GM18502 (cell line): ENCODE measurements around the gene FKBP1B.
"Not testable (repeated sequence)": the region's sequence is repeated elsewhere in the genome, so short reads cannot be mapped to it uniquely, and the experiment has no call there.

Experiments used
- ATAC-seq: cut with Tn5 transposase; IDR thresholded peaks from one replicate; pipeline ENCODE4 v1.9.1; 2021; ENCODE audit warnings: mild to moderate bottlenecking; ENCODE audit not compliant: unreplicated experiment, poor library complexity

FKBP1B gene

DNA sequence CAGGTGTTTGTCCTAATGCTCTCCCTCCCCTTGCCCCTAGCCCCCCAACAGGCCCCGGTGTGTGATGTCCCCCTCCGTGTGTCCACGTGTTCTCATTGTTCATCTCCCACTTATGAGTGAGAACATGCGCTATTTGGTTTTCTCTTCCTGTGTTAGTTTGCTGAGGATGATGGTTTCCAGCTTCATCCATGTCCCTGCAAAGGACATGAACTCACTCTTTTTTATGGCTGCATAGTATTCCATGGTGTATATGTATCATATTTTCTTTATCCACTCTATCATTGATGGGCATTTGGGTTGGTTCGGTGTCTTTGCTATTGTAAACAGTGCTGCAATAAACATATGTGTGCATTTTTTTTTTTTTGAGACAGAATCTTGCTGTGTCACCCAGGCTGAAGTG, 43.7 kb downstream of the FKBP1B start:
- ATAC-seq, result not testable (repeated sequence)

DNA sequence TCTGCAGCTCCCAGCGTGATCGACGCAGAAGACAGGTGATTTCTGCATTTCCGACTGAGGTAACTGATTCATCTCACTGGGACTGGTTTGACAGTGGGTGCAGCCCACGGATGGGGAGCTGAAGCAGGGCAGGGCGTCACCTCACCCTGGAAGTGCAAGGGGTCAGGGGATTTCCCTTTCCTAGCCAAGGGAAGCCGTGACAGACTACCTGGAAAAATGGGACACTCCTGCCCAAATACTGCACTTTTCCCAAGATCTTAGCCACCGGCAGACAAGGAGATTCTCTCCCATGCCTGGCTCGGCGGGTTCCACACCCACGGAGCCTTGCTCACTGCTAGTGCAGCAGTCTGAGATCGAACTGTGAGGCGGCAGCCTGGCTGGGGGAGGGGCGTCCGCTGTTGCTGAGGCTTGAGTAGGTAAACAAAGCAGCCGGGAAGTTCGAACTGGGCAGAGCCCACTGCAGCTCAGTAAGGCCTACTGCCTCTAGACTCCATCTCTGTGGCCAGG, 45.7 kb downstream of the FKBP1B start:
- ATAC-seq, result not testable (repeated sequence)

DNA sequence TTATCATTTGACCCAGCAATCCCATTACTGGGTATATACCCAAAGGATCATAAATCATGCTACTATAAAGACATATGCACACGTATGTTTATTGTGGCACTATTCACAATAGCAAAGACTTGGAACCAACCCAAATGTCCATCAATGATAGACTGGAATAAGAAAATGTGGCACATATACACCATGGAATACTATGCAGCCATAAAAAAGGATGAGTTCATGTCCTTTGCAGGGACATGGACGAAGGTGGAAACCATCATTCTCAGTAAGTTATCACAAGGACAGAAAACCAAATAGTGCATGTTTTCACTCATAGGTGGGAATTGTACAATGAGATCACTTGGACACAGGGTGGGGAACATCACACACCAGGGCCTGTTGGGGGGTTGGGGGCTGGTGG, 51.2 kb downstream of the FKBP1B start:
- not testable (repeated sequence) for ATAC-seq

DNA sequence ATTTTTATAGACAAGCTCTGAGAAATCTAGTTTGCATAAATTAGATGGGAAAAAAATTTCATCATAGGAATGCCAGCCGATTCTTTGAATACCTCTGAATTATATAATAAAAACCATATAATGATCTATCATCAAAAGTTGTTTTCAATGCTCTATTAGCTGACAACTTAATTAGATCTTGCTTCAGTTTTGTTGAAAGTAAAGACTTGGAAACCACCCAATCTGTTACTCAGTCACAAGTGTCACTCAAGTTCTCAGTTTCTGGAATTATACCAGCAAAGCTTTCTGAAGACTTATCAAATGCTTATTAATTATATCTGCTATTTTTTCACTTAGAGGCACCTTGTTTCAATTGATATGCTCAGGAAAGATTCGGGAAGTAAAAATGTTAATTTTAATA, 52.5 kb downstream of the FKBP1B start:
- ATAC-seq, result no peak

DNA sequence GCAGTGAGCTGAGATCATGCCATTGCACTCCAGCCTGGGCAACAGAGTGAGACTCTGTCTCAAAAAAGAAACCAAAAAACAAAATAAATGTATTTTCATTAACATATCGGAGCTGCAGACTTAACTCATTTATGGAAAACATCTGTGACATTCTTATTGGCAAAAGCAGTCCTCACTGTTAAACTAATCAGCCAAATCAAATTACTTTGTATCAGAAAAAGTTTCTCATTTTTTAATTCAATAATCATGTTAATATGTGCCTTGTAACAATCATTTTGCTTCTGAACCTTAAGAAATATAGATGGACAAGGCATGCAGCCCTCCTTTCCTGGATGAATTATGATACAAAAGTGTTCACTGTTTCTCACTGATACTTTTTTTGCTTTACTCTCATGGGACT, 53.1 kb downstream of the FKBP1B start:
- no peak for ATAC-seq

DNA sequence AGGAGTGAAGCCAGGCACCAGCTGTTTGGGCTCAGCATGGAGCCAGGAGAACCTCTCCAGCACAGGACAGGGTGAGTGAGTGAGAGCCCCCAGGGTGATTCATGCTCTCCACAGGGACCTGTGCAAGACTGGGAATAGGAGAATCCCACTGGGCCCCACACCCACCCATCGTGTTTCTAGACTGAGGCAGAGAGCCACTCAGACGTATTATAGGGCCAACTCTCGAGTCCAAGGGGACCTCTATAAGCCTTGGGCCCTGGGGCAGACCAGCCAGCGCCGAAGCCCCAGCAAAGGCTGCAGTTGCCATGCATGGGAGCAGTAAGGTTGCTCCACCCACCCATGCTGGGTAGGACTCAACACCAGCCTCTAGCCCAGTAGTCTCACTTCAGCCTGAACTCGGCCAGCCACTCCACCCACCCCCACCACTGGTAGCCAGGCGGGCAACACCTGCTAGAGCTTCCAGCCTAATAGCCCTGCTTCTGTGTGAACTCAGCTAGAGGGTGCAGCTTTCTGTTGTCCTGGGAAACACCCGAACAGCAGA, 54.6 kb downstream of the FKBP1B start:
- no peak for ATAC-seq

DNA sequence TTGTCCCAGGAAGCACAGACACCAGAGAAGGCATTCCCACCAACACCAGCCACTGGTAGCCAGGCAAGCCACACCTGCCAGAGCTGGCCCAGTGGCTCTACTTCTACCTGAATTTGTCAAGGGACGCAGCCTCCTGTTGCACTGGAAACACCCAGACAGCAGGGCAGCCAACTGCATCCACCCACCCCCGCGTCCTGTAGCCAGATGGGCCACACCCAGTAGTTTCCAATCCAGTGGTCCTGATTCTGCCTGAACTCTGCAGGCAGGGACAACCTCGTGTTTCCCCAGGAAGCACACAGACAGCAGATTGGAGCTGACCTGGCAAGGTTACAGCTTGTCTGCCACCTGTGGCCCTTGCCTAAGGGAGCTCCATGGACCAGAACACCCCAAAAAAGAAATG, 55.4 kb downstream of the FKBP1B start:
- ATAC-seq, result no peak

DNA sequence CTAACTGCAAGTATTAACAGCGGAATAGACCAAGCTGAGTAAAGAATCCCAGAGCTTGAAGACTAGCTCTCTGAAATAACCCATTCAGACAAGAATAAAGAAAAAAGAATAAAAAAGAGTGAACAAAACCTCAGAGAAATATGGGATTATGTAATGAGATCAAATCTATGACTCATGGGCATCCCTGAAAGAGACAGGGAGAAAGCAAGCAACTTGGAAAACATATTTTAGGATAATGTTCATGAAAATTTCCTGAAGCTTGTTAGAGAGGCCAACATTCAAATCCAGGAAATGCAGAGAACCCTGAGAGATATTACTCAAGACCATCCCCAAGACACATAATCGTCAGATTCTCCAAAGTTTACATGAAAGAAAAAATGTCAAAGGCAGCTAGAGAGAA, 56.3 kb downstream of the FKBP1B start:
- ATAC-seq, result no peak

DNA sequence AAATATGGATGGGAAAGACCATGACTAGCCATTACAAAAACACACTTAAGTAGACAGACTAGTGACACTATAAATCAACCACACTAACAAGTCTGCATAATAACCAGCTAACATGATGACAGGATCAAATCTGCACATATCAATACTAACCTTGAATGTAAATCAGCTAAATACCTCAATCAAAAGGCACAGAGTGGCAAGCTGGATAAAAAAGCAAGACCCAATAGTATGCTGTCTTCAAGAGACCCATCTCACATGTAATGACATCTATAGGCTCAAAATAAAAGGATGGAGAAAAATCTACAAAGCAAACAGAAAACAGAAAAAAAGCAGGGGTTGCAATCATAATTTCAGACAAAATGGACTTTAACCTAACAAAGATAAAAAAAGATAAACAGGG, 57.2 kb downstream of the FKBP1B start:
- ATAC-seq, result no peak

DNA sequence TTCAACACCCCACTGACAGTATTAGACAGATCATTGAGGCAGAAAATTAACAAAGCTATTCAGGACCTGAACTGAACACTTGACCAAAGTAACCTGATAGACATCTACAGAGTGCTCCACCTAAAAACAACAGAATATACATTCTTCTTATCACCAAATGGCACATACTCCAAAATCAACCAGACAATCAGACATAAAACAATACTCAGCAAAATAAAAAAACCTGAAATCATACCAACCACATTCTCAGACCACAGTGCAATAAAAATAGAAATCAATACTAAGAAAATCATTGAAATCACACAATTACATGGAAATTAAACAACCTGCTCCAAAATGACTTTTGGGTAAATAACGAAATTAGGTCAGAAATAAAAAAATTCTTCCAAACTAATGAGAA, 57.8 kb downstream of the FKBP1B start:
- no peak for ATAC-seq

DNA sequence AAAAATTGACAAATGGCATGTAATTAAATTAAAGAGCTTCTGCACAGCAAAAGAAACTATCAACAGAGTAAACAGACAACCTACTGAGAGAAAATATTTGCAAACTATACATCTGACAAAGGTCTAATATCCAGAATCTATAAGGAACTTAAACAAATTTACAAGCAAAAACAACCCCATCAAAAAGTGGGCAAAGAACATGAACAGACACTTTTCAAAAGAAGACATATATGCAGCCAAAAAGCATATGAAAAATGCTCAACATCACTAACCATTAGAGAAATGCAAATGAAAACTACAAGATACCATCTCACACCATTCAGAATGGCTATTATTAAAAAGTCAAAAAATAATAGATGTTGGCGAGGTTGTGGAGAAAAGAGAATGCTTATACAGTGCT, 59.9 kb downstream of the FKBP1B start:
- ATAC-seq, result not testable (repeated sequence)

DNA sequence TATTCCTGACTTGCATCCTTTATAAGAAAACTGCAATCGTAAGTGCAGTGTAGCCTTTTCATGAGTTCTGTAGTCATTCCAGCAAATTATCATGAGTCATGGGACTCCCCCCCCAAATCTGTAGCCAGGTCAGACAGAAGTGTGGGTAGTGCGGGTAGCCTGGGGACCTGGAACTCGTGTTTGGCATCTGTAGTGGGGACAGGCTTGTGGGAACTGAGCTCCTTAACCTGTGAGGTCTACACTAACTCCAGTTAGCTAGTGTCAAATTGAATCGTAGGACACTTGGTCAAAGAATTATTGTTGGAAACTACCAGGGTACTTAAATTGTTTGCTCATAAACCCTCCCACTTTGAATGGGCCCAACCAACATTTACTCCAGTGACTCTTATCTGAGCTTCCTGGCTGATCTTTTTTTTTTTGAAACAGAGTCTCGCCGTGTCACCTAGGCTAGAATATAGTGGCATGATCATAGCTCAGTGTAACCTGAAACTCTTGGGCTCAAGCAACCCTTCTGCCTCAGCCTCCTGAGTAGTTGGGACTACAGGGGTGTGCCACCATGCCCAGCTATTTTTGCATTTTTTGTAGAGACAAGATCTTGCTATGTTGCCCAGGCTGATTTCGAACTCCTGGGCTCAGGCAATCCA, 61.2 kb downstream of the FKBP1B start:
- no peak for ATAC-seq

DNA sequence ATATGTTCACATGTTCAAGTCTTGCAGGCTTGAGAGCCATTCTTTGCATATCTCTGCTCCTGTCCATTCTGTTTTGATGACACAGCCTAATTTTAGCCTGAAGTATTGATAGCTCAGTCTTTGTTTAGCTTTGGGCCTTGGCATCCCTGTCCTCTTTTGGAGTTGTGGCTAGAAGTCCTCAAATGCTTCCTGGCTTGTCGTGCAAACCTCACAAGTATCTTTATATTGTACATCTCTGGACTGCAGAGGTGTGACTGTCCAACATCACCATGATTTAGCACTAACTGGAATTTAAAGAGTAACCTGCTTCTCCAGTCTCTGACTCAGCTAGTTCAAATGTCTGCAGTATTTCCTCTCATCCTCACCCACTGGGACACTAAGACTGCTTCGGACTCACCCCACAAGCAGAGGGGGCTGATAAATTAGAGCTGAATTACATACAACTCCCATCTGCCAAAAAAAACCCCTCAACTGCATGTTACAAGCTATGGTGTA, 61.9 kb downstream of the FKBP1B start:
- no peak for ATAC-seq
